HK-2 (cell line): Measurements from ENCODE around the gene LNX2.
A peak's percentile ranks its signal among the peaks of the same experiment; 100 is the strongest.

Source experiments
- DNase-seq: peaks from one replicate; pipeline ENCODE4 v3.0.0-alpha.2; 2018; ENCODE audit not compliant: unreplicated experiment

The LNX2 gene

GRCh38 chr13:27562457-27562856, 57.9 kb downstream of the LNX2 start:
- no peak for DNase-seq

DNA sequence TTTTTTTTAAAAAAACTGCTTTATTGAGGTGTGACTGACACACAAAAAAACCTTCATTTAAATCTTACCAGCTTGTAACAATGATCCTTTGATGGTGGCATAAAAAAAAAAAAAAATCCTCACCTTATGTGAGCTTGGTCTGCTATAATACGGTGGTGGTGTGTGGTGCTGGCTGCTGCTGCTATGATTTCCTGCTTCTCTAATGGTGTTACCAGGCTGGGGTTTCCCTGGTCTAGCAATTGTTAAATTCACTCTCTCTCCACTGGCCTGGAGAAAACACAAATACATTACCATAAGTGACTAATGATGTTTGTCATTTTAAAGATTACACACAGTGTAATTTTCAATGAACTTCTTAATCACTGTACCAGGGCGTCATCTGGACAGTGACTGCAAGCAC, 60.6 kb downstream of the LNX2 start:
- no peak for DNase-seq

DNA sequence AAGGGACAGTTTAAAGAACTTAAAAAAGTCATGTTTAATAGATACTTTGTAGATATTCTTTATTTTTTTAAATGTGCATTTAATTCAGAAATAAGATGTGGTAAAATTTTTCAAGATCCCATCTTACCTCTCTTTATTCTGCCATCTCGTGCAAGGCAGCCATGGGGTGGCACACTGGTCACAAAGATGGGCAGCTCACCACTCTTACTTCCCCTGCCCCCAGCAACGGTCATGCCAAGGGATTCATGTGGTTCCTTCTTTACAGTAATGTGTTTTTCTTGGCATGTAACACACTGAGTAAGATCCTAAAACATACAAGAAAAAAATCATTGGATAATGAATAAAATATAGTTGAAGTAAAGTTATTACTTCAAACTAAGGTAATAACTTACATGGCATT, 64.2 kb downstream of the LNX2 start:
- no peak for DNase-seq

- no peak for DNase-seq
Measured at GRCh38 chr13:27551562-27551961, 68.8 kb downstream of the LNX2 start.

GRCh38 chr13:27549406-27549981, 70.8 kb downstream of the LNX2 start:
- DNase-seq = no peak

- no peak for DNase-seq
Measured at GRCh38 chr13:27542220-27542619, 78.1 kb downstream of the LNX2 start.

DNA sequence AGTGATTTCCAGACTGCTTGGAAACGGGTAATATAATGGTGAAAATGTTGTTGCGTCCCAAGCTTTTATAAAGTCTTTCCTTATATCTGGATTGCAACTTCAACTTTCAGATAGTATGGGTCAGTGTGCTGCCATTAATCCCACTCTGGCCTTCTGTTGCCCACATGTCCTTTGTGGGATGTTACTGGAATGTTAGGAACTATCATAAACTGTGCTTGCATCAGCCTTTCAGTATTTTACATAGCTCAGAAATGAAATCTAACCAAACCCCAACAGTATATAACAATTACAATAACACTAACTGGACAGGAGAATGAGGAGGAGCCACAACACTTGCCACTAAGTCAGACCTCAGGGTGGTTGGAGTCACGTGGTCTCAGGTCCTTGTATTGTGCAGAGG, 78.9 kb downstream of the LNX2 start:
- DNase-seq = no peak

DNA sequence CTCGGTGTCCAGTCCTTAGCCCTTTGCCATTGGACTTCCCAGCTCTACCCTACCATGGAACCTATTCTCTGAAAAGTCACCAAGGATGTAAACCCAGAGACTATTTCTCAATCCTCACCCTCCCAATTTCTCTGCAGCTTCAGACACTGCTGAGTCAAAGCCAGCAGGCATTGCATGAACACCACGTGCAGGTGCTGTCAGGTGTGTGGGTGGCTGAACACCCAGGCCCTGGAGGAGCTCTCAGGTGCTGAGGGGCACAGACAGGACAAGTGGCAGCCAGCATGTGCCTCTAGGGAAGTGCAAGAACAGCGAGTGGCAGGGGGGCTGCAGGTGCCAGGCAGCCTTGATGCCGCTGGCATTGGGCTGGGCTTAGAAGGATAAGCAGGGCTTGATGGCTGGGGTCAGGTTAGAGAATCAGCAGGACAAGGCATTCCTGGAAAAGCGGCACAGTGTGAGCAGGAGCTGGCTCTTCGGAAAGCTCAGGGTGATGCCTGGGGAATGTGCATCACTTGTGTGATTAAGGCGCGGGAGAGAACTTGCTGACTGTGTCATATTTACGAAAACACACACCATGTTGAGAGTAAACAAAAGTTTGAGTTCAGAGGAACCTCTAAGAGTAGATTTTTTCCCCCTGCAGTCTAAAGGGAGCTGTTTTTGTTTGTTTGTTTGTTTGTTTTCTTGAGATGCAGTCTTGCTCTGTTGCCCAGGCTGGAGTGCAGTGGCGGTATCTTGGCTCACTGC, 83.8 kb downstream of the LNX2 start:
- DNase-seq = no peak

DNA sequence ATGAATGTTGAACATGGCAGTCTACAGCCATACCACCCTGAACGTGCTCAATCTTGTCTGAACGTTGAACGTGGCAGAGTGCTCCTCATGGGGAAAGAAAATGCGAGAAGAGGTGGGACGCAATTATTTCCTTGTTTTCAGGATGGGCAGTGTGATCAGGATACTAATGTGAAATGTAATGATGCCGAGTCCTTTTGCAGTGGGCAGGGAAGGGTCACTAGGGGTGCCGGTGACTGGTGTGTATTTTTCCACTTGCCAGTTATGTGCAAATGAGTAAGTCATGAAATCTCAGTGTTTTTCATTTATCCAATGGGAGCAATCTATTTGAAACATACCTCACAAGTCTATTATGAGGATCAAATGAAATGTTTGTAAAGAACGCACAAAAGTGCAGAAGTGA, 84.8 kb downstream of the LNX2 start:
- DNase-seq = no peak

DNA sequence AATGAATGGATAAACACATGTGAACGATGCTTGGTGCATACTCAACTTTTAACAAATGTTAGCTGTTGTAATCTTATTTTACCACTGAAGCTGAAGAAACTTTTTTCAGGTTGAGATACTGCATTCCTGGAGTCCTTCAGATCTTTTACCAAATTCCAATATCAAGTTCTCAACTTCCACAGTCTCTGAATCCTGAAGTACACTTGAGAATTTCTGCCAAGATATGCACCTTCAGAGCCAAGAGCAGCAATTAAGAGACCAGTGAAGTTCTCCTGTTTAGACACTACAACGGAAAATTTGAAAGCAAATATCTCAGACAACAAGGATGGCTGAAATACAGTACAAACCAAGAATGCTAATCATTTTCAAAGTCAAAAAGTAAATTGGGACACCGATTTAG, 85.3 kb downstream of the LNX2 start:
- no peak for DNase-seq

DNA sequence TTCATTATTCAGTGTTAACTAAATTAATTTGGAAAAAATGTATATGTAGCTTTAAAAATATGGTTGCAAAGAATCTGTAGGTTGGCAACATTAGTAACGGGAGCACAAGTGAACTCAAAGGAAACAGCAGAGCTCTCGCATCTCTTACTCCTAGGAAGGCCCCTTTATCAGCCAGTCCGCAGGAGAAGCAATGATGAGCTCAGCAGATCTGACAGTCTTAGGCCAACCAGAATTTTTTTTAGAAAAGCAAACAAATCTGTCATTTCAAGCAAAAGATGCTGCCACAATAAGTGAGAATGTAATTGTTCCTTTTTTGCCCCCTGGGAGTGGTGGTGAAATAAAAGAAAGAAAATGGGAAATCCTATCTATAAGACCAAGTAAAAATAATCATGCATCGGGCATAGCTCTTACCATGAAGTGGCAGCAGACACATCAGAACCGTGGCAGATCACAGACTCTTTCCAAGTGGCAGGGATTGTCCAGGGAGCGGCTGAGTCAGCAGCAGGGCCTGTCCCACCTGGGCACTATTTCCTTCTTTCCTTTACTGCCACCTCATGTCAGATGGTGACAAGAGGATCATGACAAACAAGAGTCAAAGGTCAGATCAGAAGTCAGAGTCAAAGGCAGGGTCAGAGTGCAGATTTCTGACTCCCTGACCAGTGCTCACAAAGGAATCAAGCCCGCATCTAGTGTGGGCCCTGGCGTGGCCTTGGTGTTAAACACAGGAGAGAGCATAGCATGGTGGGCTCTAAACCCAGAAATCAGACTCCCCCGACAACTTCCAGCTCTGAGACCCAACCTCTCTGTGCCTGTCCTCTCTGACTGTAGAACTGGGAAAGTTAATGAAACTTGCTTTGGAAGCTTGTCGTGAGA, 86.0 kb downstream of the LNX2 start:
- DNase-seq = no peak

DNA sequence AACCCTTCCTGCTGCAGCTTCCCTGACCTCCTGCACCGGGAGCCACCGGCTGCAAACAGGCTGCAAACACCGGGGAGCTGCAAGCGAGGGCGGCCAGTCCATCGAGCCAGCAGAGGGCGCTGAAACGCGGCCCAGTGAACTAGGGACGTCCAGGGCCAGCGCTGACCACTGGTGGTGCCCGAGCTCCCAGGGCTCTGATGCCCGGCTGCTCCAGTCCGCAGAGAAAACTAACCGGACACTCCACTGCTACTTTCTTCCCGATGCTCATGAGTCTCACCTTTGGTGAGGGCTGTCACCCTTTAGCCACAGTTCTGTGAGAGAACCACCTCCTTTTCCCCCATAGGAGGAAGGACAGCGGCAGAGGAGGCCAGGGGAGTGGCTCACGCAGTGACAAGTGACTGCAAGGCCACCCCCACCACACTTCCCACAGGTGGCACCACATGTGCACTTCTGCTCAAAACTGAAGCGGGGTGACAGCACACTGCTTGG, 87.1 kb downstream of the LNX2 start:
- peak; percentile 79 for DNase-seq

DNA sequence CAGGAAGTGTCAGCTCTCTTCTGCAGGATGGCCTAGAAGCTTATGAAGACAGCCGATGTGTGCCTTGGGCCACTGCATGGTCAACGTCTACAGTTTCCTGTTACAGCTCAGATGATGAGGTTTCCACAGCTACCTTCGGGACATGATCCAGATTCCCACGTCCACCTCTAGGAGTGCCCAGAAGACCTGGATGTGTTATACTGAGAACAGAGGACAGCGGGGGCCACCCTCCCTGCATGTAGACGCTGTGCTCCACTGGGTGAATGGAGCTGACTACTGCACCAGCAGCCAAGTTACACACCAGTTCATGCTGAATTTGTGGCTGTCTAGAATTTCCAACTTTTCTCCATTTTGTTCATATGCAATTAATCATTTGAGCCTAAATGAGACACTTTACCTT, 91.4 kb downstream of the LNX2 start:
- DNase-seq = no peak

GRCh38 chr13:27526516-27526915, 93.8 kb downstream of the LNX2 start:
- DNase-seq = no peak

DNA sequence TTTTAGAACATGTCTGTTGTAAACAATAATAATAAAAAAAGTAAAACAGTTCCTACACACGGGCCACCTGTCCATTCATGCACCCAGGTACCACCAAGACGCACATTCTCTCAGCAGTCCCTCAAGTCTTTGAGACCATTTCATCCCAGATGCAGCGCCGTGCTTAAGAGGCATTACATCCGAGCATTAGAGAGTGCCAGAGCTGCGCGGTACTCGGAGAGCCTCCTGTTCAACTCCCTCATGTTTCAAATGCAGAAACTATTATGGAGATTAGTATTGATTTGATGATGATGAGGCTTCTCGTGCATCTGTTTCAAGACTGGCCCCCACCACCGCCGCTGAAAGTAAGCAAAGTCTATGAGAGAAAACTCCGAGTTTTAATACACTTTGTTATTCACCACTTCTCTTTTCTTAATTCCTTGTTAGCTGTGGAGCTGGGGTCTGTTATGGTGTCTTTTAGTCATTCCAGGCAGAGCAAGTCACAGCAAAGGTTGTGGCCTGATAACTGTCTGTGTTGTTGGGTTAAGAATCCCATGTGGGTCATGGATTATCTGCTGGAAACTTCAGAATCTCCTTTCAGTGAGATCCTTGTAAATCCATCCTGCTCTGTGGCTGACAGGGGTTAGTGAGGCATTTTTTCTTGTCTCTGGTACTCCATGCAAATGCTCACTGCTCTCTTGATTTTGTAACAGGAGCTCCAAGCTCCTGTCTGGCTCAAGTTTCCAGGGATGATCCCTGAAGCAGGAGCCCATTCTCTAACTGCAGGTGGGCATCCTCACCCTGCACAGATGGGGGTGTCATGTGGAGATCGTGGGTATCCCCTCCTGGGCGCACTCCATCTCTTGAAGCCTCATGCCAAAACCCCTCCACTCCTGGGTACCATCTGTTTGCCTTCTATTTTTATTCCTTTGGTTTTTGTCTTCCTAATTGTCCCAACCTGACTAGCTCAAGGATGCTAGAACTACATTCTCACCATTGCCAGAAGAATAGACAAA, 95.1 kb downstream of the LNX2 start:
- DNase-seq = no peak

DNA sequence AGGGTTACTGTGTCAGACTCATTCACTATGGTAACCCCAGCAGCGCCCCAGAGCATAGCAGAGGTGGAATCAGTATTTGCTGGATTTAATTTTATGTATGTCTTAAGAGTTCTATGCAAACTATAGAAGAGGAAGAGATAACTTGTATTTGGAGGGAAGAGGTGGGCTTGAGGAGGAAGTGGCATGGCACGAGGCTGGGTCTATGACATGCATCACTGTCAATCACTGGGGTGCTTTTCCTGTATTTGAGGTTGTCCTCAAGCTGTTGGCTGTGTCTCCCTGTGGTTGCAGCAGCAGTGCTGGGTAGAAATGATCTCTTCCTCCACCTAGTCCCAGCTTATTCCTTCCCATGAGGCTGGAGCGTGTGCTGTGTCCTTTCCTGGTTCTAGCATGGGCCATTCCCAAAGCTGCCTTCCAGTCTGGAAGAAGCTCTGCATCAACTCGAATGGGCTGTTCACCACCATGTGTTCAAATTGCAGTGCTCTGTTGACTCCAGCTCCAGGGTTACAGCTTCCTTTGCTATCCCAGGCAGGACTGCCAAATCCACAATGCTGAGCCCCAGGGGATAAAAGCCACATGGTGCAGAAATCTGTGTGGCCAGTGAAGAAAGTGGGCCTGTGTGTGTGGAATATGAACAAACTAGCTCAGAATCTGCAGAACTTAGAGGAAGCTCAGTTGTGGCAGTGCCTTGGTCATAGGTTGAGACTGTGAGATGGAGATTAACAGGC, 96.8 kb downstream of the LNX2 start:
- DNase-seq = no peak

- DNase-seq = no peak
Measured at GRCh38 chr13:27522847-27523246, 97.5 kb downstream of the LNX2 start.

- DNase-seq = no peak
Measured at GRCh38 chr13:27516103-27516502, 104.2 kb downstream of the LNX2 start.

GRCh38 chr13:27510082-27510481, 110.2 kb downstream of the LNX2 start:
- no peak for DNase-seq

- DNase-seq = no peak
Measured at GRCh38 chr13:27508802-27509201, 111.5 kb downstream of the LNX2 start.

DNA sequence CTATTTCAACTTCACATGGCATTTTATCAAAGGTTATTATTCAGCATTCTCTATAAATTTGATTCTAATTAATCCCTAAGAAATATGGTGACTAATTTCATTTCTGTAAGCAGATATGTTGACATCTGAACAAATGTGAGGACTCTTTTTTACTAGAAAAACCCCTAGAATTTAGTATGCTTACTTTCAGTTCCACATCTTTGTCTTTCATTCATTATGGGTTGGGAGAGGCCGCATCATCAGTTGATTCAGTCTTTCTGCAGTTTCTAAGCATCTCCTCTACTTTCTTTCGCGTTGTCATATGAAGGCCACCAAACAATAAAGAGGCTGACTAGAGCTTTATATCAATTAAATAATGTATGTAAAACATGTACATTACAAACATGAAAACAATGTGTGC, 114.5 kb downstream of the LNX2 start:
- no peak for DNase-seq
